ENCODE results near the gene PCBP3. TPM values are rescaled to one million over a fixed set of nuclear protein-coding genes. Genes with fewer than 3 reads are reported as not detected.

Gene PCBP3
- total and polyA plus RNA-seq, 2 of the 13 experiments (the other 11 are each of a cell fraction or from before 2014, with no cell fraction given) = not detected

- TF ChIP-seq ZNF280B (CRISPR knock-in tag; IDR thresholded peaks at IDR 0.05; ENCODE audit: borderline replicate concordance) = no peak
Observed at GRCh38 chr21:45767071-45768006, 123.8 kb downstream of the PCBP3 start (continued).

- Histone ChIP-seq H3K4me2 (ENCODE audit: low read depth, low read length) (no peak overlapping the region), H3K4me1 (ENCODE audit: insufficient read depth, low read length) (no peaks in the 10 kb centered on the region), H3K27ac (ENCODE audit: extremely low read length, insufficient read depth, low read length) (no peak overlapping the region), H3K9ac (ENCODE audit: insufficient read depth, low read depth, low read length) (no peak overlapping the region), H4K20me1 (ENCODE audit: insufficient read depth, low read length) (no peaks in the 10 kb centered on the region), H3K36me3 (replicated peaks in 1 of 2; ENCODE audit: control insufficient read depth in 1 of 2, insufficient read depth in 2 of 2, low read length in 2 of 2) (no peaks in the 10 kb centered on the region), H3K79me2 (ENCODE audit: insufficient read depth, low read length) (no peaks in the 10 kb centered on the region), H3K27me3 (ENCODE audit: control insufficient read depth in 1 of 2, insufficient read depth in 2 of 2, low read length in 2 of 2) (peaks cover 4 to 26% of the 10 kb centered on the region in 2 experiments; a peak in 3 of 5 replicates), H3K9me3 (ENCODE audit: low read length) (no peaks in the 10 kb centered on the region), H2AFZ (ENCODE audit: low read length) (no peak overlapping the region), H3K4me3 (replicated peaks in 1 of 3; ENCODE audit: insufficient read depth in 1 of 3, low read depth in 2 of 3, low read length in 3 of 3) (no peak overlapping the region)
- no TSS peak for BruUV-seq (replicated peaks)
- ChIA-PET CTCF (ENCODE audit: low intra/inter-chr PET ratio, low total read pairs) (no interaction called here), POLR2A (no interaction called here)
- 21% methylated on average over 6 of the region's 11 CpGs for WGBS (ENCODE audit: low lambda C conversion rate)
- TF ChIP-seq CREBL2 (CRISPR knock-in tag; IDR thresholded peaks at IDR 0.05; ENCODE audit: borderline replicate concordance) (no peak), ZNF562 (CRISPR knock-in tag; IDR thresholded peaks at IDR 0.05; ENCODE audit: borderline replicate concordance) (no peak), EZH2 (conservative IDR thresholded peaks at IDR 0.05; ENCODE audit: low read depth, low read length) (no peak), U2AF1 (optimal IDR thresholded peaks at IDR 0.05; ENCODE audit: low read depth, low read length) (no peak), RARG (CRISPR knock-in tag; IDR thresholded peaks at IDR 0.05; ENCODE audit: low read depth) (no peak), ZNF280B (CRISPR knock-in tag; IDR thresholded peaks at IDR 0.05; ENCODE audit: borderline replicate concordance) (no peak), NKX3-1 (CRISPR knock-in tag; IDR thresholded peaks at IDR 0.05) (no peak), ZNF672 (CRISPR knock-in tag; IDR thresholded peaks at IDR 0.05) (no peak), KDM3A (CRISPR knock-in tag; IDR thresholded peaks at IDR 0.05; ENCODE audit: low read depth) (no peak)
- in situ Hi-C loops (cut with HindIII; ENCODE audit: extremely low pct_ligation_motif_present, low pct_unique_long_range_greater_than_20kb) = no loop called here
- FAIRE-seq (no peak), ATAC-seq (no peak), DNase-seq (ENCODE audit: low spot score) (no peak)
- intact Hi-C loops (cut with micrococcal nuclease; ENCODE audit: unreplicated experiment) = no loop called here
Observed at GRCh38 chr21:45768011-45768739, 124.7 kb downstream of the PCBP3 start.

Measured in HepG2 (cell line).